Airway epithelial cell (primary cell): ENCODE measurements around the gene IQCF6. TPM values are rescaled to one million over a fixed set of nuclear protein-coding genes. Genes with fewer than 3 reads are reported as not detected.

Source experiments
- total RNA-seq: library from RNA; depleted of rRNA; stranded (reverse); fragments of >200 nt; gene quantifications from 2 replicates; pipeline ENCODE4 v1.2.3, GENCODE V29; 2015

Gene IQCF6
- total RNA-seq = not detected in 2 replicates

DNA sequence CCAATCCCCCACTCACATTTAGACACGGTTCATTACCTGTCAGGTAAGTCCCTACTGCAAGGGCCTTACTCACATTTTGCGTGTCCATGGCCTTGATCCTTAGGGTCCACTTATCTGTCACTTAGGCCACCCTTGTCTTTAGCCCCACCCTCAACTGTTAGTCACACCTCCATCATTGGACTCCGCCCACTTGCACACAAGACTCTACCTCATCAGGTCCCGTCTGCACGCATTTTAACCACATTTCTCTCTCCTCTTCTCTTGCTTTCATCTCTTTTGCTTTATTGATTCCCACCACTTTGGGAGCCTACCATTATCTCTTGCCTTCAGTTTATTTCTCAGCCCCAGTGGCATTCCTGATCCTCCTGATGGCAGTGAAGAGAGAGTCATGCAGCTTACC lies at the start of gene IQCF6:
Gene IQCF6, minus strand, starts transcription at position 101 of the 400 bp plus-strand sequence. Its CDS starts 13 bp downstream, at position 88.

Other genes starting within 250 kb of the IQCF6 start
- 7.8 and 11.0 TPM in 2 replicates for gene RAD54L2, start 240.5 kb downstream of the IQCF6 start, total RNA-seq
- 44.7 and 57.6 TPM in 2 replicates for gene TEX264, start 108.0 kb downstream of the IQCF6 start, total RNA-seq
- not detected in 2 replicates for gene GRM2, start 72.2 kb downstream of the IQCF6 start, total RNA-seq
- gene IQCF2, start 82.4 kb upstream of the IQCF6 start, total RNA-seq = not detected in 2 replicates
- gene IQCF5, start 96.4 kb upstream of the IQCF6 start, total RNA-seq = not detected in 2 replicates
- gene IQCF1, start 124.1 kb upstream of the IQCF6 start, total RNA-seq = not detected in 2 replicates
- gene RRP9, start 162.7 kb upstream of the IQCF6 start, total RNA-seq = 26.7 and 30.0 TPM in 2 replicates
- gene PARP3, start 163.1 kb upstream of the IQCF6 start, total RNA-seq = 3.9 and 4.4 TPM in 2 replicates
- gene GPR62, start 176.1 kb upstream of the IQCF6 start, total RNA-seq = 0.23 TPM in 1 of 2 replicates, not detected in the other
- gene PCBP4, start 188.2 kb upstream of the IQCF6 start, total RNA-seq = 52.3 and 62.6 TPM in 2 replicates
- gene ABHD14B, start 194.8 kb upstream of the IQCF6 start, total RNA-seq = 31.7 and 41.3 TPM in 2 replicates
- 10.4 and 12.2 TPM in 2 replicates for gene ABHD14A, start 195.8 kb upstream of the IQCF6 start, total RNA-seq
- 109 and 115 TPM in 2 replicates for gene ACY1, start 204.3 kb upstream of the IQCF6 start, total RNA-seq
- gene RPL29, start 216.7 kb upstream of the IQCF6 start, total RNA-seq = 2,241 and 2,349 TPM in 2 replicates